ENCODE measurements around the gene ANKRD35. TPM values are rescaled to one million over a fixed set of nuclear protein-coding genes. Genes with fewer than 3 reads are reported as not detected.
"Not testable (repeated sequence)": the region's sequence is repeated elsewhere in the genome, so short reads cannot be mapped to it uniquely, and the experiment has no call there.

The ANKRD35 gene
- under 1 TPM; 0.12 to 0.53 TPM for total RNA-seq
- long read RNA-seq, partial matches to known transcripts, result 1 of 1 reads
- long read RNA-seq, other reads (novel, unspliced or antisense), result 0 of 1 reads

GRCh38 chr1:145885738-145886287 is at the start of gene ANKRD35:
Gene ANKRD35, minus strand, starts transcription at chr1:145885866. Its CDS starts 108 bp downstream, at chr1:145885758.
- peak; percentile 78 to 91 for DNase-seq
- peak; percentile 99 for ATAC-seq
- intact Hi-C loops (cut with DNase I, micrococcal nuclease), result no loop called here

GRCh38 chr1:145932522-145933009 is 46.9 kb upstream of the ANKRD35 start:
- DNase-seq; ATAC-seq; intact Hi-C loops (cut with DNase I, micrococcal nuclease): not testable (repeated sequence)

GRCh38 chr1:145927916-145928643 is 42.4 kb upstream of the ANKRD35 start:
- intact Hi-C loops (cut with DNase I, micrococcal nuclease), result no loop called here
- DNase-seq, result peak in 1 of 2 donors; percentile 41

GRCh38 chr1:145927063-145927886 is 41.6 kb upstream of the ANKRD35 start, which contains the start of gene RBM8A:
Gene RBM8A, minus strand, starts transcription at chr1:145927484. Its CDS starts 58 bp downstream, at chr1:145927426.
- ATAC-seq, result peak; percentile 98
- DNase-seq, result peak; percentile 92 to 97
- intact Hi-C loops (cut with DNase I, micrococcal nuclease), result no loop called here

More at GRCh38 chr1:145927916-145928643, 42.4 kb upstream of the ANKRD35 start:
- peak; percentile 15 for ATAC-seq

- no peak for DNase-seq
Observed at GRCh38 chr1:145926686-145927062, 41.0 kb upstream of the ANKRD35 start.

GRCh38 chr1:145922266-145922665 is 36.6 kb upstream of the ANKRD35 start:
- ATAC-seq, result no peak
- DNase-seq, result no peak
- intact Hi-C loops (cut with DNase I, micrococcal nuclease), result no loop called here

More at GRCh38 chr1:145926686-145927062, 41.0 kb upstream of the ANKRD35 start:
- intact Hi-C loops (cut with DNase I, micrococcal nuclease), result no loop called here
- peak; percentile 9 for ATAC-seq

- ATAC-seq; intact Hi-C loops (cut with DNase I, micrococcal nuclease); DNase-seq: not testable (repeated sequence)
Observed at GRCh38 chr1:145920297-145920696, 34.6 kb upstream of the ANKRD35 start.

GRCh38 chr1:145918992-145919939 is 33.6 kb upstream of the ANKRD35 start:
- peak; percentile 89 for ATAC-seq
- peak; percentile 75 to 78 for DNase-seq
- intact Hi-C loops (cut with DNase I, micrococcal nuclease), result loop anchor here in 1 of 2 donors (10.0 kb wide), 1 partner anchor 46 kb away; the partner anchor contains the start of genes ANKRD34A and POLR3GL

- intact Hi-C loops (cut with DNase I, micrococcal nuclease), result loop anchor here in 1 of 2 donors (10.0 kb wide), 1 partner anchor 46 kb away; the partner anchor contains the start of genes ANKRD34A and POLR3GL
- ATAC-seq, result peak; percentile 93
- peak; percentile 89 to 93 for DNase-seq
Observed at GRCh38 chr1:145918144-145918991, 32.7 kb upstream of the ANKRD35 start, which contains the start of gene PEX11B. Gene PEX11B, minus strand, starts transcription at chr1:145918717. Its CDS starts 29 bp downstream, at chr1:145918688.

- DNase-seq (no peak), ATAC-seq (no peak)
- intact Hi-C loops (cut with DNase I, micrococcal nuclease), result loop anchor here in 1 of 2 donors (10.0 kb wide), 1 partner anchor 47 kb away; the partner anchor contains the start of genes ANKRD34A and POLR3GL
Observed at GRCh38 chr1:145917595-145917994, 31.9 kb upstream of the ANKRD35 start.

GRCh38 chr1:145916745-145917144 is 31.1 kb upstream of the ANKRD35 start:
- intact Hi-C loops (cut with DNase I, micrococcal nuclease), result loop anchor here in 1 of 2 donors (10.0 kb wide), 1 partner anchor 48 kb away; the partner anchor contains the start of genes ANKRD34A and POLR3GL
- no peak for ATAC-seq
- no peak for DNase-seq

- no peak for ATAC-seq
- no peak for DNase-seq
- intact Hi-C loops (cut with DNase I, micrococcal nuclease), result loop anchor here in 1 of 2 donors (10.0 kb wide), 1 partner anchor 53 kb away; the partner anchor contains the start of genes ANKRD34A and POLR3GL
Observed at GRCh38 chr1:145912128-145912641, 26.5 kb upstream of the ANKRD35 start.

GRCh38 chr1:145908653-145909052 is 23.0 kb upstream of the ANKRD35 start:
- DNase-seq (no peak), ATAC-seq (no peak)
- intact Hi-C loops (cut with DNase I, micrococcal nuclease), result no loop called here

GRCh38 chr1:145906954-145907753 is 21.5 kb upstream of the ANKRD35 start:
- no peak for ATAC-seq
- intact Hi-C loops (cut with DNase I, micrococcal nuclease), result no loop called here
- no peak for DNase-seq

- DNase-seq (no peak), ATAC-seq (no peak)
- intact Hi-C loops (cut with DNase I, micrococcal nuclease), result no loop called here
Observed at GRCh38 chr1:145901312-145902021, 15.8 kb upstream of the ANKRD35 start.
